Epithelial cell of proximal tubule (primary cell): ENCODE results near the gene SPP1. TPM values are rescaled to one million over a fixed set of nuclear protein-coding genes. Genes with fewer than 3 reads are reported as not detected.

Experiments used
- DNase-seq: peaks from one replicate; pipeline ENCODE4 v3.0.0-alpha.2; 2011; ENCODE audit warnings: low read depth
- H3K4me3 ChIP-seq: 2 replicates; pipeline ENCODE4 v1.5.1; 2011; ENCODE audit warnings: low read depth, mild to moderate bottlenecking, low read length
- total RNA-seq: library from RNA; depleted of rRNA; stranded (reverse); fragments of >200 nt; gene quantifications from 2 replicates; pipeline ENCODE4 v1.2.3, GENCODE V29; 2015
- TF ChIP-seq, protein P1 (sequence below): conservative IDR thresholded peaks from 2 replicates; pipeline ENCODE4 v1.5.1; 2012; ENCODE audit warnings: low read depth, mild to moderate bottlenecking, low read length

Gene SPP1
- total RNA-seq, 1 donor from 2014 or later, result 694 TPM

- H3K4me3 ChIP-seq, result no peak overlapping the region
- DNase-seq, result no peak
- TF ChIP-seq, protein P1, sequence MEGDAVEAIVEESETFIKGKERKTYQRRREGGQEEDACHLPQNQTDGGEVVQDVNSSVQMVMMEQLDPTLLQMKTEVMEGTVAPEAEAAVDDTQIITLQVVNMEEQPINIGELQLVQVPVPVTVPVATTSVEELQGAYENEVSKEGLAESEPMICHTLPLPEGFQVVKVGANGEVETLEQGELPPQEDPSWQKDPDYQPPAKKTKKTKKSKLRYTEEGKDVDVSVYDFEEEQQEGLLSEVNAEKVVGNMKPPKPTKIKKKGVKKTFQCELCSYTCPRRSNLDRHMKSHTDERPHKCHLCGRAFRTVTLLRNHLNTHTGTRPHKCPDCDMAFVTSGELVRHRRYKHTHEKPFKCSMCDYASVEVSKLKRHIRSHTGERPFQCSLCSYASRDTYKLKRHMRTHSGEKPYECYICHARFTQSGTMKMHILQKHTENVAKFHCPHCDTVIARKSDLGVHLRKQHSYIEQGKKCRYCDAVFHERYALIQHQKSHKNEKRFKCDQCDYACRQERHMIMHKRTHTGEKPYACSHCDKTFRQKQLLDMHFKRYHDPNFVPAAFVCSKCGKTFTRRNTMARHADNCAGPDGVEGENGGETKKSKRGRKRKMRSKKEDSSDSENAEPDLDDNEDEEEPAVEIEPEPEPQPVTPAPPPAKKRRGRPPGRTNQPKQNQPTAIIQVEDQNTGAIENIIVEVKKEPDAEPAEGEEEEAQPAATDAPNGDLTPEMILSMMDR, result no peak
These were observed 30.5 kb upstream of the SPP1 start for GRCh38 chr4:87944967-87945366.

- H3K4me3 ChIP-seq, result no peak overlapping the region
- DNase-seq, result no peak
- TF ChIP-seq, protein P1, result no peak
These were observed 28.7 kb upstream of the SPP1 start for GRCh38 chr4:87946766-87947165.

DNA sequence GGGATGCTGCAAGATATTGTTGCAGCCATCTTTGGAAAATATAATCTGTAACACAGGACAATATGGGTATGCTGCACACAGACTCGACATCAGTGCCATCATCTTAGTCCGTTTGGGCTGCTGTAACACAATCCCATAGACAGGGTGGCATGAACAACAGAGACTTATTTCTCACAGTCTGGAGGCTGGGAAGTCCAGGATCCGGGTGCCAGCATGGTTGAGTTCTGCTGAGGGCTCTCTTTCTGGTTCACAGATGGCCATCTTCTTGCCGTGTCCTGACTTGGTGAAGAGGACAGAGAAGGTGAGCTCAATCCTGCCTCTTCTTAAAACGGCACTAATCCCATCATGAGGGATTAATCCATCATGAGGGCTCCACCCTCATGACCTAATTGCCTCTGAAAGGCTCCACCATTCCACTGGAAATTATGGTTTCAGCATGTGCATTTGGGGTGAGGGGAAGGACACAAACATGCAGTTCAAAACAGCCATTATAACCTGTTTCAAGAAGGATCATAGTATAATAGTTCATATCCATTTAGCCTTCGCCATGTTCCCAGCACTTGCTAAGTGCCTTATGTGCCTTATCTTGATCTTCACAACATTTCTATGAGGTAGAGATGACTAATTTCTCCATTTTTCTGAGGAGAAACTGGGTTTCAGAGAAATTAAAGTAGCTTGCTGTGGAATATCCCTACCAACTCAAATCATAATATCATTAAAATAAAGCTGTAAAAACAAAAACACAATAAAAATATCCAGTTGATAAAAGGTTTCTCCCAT, 27.9 kb upstream of the SPP1 start:
- H3K4me3 ChIP-seq, result no peak overlapping the region
- no peak for DNase-seq
- TF ChIP-seq, protein P1, result no peak

- peak; percentile 71 for DNase-seq
- TF ChIP-seq, protein P1, result no peak
- no peak overlapping the region for H3K4me3 ChIP-seq
These were observed 25.6 kb upstream of the SPP1 start for GRCh38 chr4:87949961-87950360.

DNA sequence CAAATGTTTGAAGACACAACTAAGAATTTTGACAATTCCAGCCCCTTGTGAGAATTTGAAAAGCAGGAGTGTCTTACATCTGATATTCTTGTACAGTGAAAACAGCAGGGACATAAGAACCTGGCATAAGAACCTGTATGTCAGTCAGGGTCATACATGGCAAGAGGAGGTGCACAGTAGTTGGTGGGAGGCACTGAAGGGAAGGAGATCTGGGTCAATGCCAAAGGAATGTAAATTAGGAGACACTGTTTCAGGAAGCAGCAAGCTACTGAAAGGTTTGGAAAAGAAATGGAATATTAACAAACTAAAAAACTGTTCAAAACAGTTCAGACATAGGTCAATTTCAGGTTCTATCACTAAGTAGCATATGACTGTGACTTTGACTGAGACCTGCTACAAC, 25.0 kb upstream of the SPP1 start:
- TF ChIP-seq, protein P1, result no peak
- H3K4me3 ChIP-seq, result no peak overlapping the region
- no peak for DNase-seq

- TF ChIP-seq, protein P1, result no peak
- H3K4me3 ChIP-seq, result no peak overlapping the region
- no peak for DNase-seq
These were observed 24.5 kb upstream of the SPP1 start for GRCh38 chr4:87950936-87951511.

GRCh38 chr4:87953826-87954225, 21.7 kb upstream of the SPP1 start:
- no peak for DNase-seq
- TF ChIP-seq, protein P1, result no peak
- H3K4me3 ChIP-seq, result no peak overlapping the region
